Left cardiac atrium (tissue), 4 donors: Measurements from ENCODE around the gene UBE2E1. TPM values are rescaled to one million over a fixed set of nuclear protein-coding genes. Genes with fewer than 3 reads are reported as not detected.

Experiments
- ATAC-seq, 2 donors: fragments of 200-7000 bp; cut with Tn5 transposase; one replicate each; pipeline ENCODE4 v1.9.1; 2020; ENCODE audit warnings: mild to moderate bottlenecking in 2 of 2, moderate library complexity in 2 of 2
- DNase-seq: peaks from one replicate; pipeline ENCODE4 v3.0.0-alpha.2; 2020
- intact Hi-C, 2 donors: fragments of 100-400 bp; cut with DNase I; formaldehyde crosslinking; loops; one replicate each; pipeline versions ENCODE4 v1.14.1 to v1.15.1; 2022 to 2023
- total RNA-seq, 2 donors: library from RNA; stranded (reverse); fragmentation: NEBNext Ultra II Directional; extraction: Animal tissue kit (Norgen Biotek cat#: 25700); gene quantifications; one replicate each; pipeline ENCODE4 v1.2.1, GENCODE V29; 2021
- donor health status: DM: no; HTN: yes; CAD: no.
- donor health status: DM: no; HTN: yes; CAD: no; lungs with severe emphysema.
- donor health status: DM: yes; HTN: yes; CAD: no.
- donor health status: Dilated cardiomyopathy.

UBE2E1 gene
- total RNA-seq, 2 donors from 2014 or later: 51.8 to 54.7 TPM

DNA sequence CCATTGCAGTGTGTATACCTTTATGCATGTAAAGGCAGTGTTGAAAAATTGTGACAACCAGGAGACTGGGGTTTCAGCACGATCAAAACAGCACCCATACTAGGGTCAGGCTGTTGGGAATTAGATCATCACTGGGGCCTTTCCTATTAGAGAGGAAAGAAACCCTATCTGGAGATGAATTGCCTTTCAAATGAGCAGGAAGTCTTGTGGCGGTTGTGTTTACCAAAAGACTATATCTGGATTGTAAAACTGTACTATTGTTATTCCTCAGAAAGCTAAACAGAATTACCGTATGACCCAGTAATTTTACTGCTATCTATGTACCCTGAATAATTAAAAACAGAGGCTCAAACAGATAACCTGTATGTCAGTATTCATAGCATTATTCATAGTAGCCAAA is 10.1 kb downstream of the UBE2E1 start:
- DNase-seq (no peak), ATAC-seq (no peak)
- intact Hi-C loops: no loop called here

DNA sequence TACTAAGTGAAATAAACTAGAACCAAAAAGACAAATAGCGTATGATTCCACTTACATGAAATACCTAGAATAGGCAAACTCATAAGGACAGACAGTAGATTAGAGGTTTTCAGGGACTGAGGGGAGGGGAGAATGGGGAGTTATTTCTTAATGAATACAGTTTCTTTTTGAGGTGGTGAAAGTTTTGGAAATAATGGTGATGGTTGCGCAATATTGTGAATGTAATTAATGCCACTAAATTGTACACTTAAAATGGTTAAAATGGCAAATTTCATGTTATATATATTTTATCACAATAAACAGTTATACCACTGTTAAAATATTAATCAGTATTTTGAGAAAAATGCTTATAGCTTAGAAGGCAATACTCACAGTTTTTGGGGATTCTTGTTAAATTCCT is 11.0 kb downstream of the UBE2E1 start:
- DNase-seq (no peak), ATAC-seq (no peak)
- intact Hi-C loops: no loop called here

DNA sequence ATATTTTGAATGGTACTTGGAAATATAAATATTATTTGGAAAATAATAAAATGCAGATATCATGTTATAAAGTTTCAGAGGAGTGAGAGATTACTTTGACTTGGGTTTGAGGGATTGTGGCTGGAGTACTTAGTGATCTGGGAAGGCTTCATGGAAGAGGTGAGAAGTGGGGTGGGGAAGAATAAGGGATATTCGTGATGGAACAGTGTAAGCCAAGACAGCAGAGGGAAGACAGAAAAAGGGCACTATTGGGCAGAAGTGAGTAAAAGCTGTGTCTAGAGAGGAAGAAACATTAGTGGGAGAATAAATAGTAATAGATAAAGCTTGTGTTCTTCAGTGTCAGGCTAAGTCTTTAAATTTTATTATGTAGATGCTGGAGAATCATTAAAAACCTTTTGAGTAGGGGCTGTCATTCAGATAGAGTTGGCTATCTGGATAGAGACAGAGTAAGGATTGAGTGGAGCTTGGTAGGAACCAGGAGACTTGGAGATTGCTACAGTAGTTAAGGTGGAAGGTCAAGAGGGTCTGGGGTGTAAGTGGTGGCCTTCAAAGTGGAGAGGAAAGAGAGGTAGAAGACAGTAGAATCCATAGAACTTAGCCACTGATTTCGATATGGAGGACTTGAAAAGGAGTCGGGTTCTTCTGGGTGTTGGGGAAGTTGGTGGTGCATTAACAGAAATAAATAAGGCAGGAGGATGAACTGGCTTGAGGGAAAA is 11.9 kb downstream of the UBE2E1 start:
- DNase-seq: no peak
- intact Hi-C loops: no loop called here
- ATAC-seq: no peak

DNA sequence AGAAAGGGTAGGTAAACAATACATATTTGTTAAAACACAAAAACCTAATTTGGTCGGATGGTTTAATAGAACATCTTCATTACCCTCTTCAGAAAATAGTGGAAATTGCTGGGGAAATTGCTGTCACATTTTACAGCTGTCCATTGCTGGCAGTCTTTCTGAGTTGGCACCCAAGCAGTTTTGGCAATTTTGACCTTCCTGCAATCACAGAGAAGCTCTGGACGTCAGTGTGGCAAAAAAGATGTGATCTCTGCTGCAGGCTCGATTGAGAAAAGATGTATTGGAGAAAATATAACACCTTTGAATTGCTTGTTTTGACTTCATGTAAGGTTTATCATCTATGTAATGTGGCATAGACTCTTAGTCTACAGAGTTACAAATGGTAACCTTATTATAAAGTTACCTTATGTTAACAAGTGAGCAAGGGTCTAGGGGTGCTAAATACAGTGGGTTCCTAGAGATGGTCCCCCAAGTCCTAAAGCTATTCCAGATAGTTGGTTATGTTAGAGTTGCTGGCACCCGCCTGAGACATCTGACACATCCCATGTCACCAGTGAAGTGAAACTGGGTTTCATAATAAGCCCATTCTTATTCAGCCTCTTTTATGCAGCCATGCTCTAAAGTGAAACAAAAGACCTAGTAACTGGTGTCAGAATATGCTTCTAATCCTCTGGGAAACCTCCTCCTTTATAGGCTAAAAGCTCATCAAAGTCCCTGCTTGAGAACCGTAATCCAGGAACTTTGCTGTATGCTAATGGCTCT is 14.0 kb downstream of the UBE2E1 start:
- intact Hi-C loops: no loop called here
- no peak for ATAC-seq

DNA sequence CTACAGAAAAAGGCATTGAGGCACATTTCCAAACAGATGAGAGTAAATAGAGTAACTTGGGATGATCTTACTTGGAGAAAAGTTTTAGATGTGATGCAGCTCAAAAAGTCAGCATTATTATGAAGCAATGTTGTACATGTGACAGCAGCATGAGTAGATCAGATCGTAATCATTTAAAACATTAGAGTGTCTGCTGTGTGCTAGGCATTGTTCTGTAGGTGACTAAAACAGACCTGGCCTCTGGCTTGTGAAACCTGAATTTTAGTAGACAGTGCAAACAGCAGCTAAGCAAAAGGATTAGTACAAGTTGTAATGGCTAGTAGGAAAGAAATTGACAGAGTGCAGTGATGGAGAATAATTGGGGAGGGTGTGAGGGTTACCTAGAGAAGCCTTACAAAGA is 15.1 kb downstream of the UBE2E1 start:
- ATAC-seq (no peak), DNase-seq (no peak)
- intact Hi-C loops: no loop called here

More for the DNA sequence above, 14.0 kb downstream of the UBE2E1 start:
- DNase-seq: no peak

DNA sequence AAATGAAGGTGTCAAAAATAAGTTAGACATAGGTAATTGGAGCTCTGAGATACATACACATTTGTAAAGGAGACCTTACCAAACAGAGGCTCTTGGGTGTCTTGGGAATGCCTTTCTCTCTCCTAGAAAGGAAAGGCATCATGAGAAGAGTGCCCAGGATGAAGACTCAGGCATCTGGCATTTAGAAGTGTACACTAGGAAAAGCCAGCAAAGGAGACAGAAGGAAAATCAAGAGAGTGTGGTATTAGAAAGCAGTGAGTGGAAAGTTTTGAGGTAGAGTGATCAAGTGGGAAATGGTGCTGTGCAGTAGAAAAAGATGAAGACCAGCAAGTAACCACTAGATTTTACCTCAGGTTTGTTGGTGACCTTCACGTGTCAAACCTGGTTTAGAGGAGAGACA is 16.1 kb downstream of the UBE2E1 start:
- ATAC-seq (no peak), DNase-seq (no peak)
- intact Hi-C loops: no loop called here

DNA sequence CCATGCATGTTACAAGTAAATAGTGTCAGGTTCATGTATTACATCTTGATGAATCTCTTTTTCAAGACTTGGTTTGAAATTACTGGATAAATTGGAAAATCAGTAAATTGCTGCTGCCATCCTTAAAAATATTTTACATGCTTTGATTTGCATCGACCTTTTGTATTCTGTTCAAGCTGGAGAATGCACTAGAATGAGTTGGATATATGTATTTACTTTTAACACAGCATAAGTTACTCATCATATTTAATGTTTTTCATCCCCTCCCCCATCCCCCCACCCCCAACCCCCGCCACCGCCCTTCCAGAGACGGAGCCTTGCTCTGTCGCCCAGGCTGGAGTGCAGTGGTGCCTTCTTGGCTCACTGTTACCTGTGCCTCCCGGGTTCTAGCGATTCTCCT is 16.8 kb downstream of the UBE2E1 start:
- intact Hi-C loops: no loop called here
- no peak for DNase-seq
- ATAC-seq: no peak

DNA sequence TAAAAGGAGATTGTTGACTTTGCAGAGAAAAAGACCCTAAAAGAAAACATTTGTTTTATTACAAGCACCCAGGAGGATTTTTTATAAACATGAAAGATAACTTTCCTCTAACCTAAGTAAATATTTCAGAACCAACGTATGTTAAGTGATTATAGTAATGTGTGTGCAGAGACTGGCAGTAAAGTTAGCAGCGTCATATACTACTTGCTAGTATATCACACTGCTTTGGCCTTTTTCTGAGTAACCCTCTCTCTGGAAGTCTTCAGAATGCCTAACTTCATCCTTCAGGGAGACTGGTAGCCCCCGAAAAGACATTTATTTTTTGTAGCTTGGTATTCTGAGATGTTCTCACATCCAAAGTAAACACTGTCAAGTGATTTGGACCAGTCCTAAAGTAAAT is 17.9 kb downstream of the UBE2E1 start:
- intact Hi-C loops: no loop called here
- DNase-seq (no peak), ATAC-seq (no peak)

DNA sequence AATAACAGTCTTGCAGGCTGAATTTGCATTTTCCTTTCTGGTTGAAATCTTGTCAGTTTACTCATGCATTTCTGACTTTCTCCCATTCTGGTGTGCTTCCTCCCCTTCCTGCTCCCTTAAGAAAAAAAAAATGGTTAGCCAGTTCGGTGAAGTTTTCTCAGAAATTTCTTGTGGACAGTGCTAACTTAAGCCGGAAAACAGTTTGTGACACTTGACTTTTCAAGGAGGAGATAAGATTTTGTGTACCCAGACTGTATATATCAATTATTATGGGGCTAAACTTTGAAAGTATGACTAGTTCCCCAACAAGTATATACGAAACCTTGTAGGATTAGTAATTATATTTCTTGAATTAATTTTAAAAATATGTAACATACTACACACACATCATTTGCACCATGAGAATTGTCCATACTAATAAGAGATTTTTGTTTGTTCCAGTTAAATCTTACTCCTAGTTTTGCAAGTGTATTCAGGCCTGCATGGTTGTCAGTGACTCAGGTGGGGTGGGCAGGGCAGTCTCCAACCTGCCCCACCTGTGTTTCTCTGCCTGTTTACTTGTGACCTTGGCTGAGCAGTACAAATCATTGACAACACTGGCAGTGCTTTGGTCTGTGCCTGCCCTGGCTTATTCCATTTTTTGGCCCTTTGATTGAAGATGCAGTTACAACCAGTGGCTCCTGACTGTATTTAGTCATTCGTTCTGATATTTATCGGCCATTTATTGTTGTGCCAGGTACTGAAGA is 19.1 kb downstream of the UBE2E1 start:
- ATAC-seq (no peak), DNase-seq (no peak)

DNA sequence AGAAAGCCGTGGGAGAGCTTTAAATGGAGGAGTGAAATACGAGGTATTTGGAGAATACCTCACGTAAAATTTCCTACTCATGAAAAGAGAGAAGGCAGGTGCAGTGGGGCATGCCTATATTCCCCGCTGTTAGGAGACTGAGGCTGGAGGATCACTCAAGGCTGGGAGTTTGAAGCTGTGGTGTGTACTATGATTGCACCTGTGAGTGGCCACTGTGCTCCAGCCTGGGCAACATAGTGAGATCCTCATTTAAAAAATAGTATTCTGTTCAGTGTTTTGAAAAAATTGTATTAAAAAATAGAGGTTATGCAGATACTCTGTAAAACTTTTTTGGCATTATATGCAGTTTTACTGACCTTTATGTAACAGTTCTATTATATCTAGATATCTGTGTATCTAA is 20.0 kb downstream of the UBE2E1 start:
- intact Hi-C loops: no loop called here
- ATAC-seq (no peak), DNase-seq (no peak)

More for the DNA sequence above, 19.1 kb downstream of the UBE2E1 start:
- intact Hi-C loops: no loop called here

DNA sequence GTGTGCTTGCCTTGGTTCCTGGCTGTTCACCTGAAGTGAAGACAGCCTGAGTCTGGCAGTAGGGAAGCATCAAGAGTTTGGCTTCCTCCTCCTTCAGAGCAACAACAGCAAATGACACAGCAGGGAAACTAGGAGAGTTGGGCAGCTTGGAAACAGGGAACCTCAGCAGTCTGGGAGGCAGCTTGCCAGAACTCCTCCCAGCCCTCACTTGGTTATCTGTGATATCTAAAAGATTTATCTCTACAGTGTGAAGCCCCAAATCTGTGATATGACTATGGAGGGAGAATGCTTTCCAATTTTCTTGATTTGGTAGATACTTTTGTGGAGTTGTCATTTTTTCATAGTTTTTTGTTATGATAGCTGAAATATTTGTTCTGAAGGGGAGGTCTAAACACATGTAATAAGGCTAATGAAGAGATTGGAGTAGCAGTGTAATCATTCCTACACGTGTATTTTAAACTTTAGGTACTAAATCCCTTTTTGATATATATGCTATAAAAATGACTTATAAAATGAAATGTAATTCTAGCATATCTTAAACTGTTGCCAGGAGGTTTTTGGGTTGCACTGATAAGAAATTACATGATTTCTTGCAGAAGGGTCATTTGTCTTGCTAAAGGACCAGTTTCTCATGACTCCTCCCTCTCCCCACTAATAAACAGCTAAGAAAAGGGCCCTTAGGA is 20.8 kb downstream of the UBE2E1 start:
- no peak for DNase-seq
- ATAC-seq: peak in 1 of 2 donors; percentile 56
- intact Hi-C loops: no loop called here

DNA sequence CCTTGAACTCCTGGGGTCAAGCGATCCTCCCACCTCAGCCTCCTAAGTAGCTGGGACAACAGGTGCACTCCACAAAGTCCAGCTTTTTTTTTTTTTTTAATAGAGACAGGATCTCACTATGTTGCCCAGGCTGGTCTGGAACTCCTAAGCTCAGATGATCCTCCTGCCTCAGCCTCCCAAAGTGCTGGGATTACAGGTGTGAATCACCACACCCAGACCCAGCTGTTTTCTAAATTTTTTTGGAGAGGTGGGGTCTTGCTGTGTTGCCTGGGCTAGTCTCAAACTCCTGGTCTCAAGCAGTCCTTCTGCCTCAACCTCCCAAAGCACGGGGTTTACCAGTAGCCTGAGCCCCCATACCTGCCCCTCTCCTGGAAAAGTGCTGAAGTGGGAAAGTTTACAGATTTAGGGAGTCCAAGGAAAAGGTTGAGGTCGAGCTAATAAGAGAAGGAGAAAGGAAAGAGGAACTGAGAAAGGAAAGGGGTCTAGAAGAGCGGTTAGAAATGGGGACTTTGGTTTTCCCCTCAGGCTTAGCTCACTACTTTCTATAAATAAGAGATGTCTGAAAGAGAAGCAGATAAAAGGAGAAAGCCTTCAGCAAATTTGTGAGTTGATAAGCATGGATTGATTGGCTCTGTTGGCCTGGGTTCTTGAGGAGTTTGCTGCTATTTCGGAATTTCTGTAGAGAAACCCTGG is 23.6 kb downstream of the UBE2E1 start:
- no peak for DNase-seq
- ATAC-seq: no peak
- intact Hi-C loops: no loop called here

DNA sequence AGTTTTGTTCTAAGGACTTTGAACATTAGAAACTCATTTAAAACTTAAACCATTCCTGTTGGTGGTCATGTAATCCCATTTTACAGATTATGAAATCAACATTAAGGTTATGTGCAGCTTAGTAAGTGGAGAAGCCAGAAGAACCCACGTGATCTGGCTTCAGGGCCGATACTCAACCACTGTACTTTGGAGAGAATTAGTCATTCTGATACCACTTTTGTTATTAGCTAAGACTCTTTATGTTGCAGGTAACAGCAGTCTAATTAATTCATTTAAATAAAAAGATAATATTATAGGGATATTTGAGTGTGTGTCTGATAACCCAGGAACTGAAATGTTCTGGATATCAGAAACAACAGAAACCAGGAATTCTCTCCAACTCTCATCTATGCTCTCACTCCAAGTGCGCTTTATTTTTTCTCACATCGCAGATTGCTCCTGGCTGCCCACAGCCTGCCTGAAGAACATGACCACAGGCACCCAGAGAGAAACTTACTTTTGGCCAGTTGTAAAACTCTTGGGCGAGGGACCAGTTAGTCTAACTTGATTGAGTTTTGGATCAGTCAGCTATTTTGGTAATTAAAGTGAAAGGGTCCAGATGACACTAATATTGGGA is 25.2 kb downstream of the UBE2E1 start:
- DNase-seq: no peak
- no peak for ATAC-seq
- intact Hi-C loops: no loop called here

DNA sequence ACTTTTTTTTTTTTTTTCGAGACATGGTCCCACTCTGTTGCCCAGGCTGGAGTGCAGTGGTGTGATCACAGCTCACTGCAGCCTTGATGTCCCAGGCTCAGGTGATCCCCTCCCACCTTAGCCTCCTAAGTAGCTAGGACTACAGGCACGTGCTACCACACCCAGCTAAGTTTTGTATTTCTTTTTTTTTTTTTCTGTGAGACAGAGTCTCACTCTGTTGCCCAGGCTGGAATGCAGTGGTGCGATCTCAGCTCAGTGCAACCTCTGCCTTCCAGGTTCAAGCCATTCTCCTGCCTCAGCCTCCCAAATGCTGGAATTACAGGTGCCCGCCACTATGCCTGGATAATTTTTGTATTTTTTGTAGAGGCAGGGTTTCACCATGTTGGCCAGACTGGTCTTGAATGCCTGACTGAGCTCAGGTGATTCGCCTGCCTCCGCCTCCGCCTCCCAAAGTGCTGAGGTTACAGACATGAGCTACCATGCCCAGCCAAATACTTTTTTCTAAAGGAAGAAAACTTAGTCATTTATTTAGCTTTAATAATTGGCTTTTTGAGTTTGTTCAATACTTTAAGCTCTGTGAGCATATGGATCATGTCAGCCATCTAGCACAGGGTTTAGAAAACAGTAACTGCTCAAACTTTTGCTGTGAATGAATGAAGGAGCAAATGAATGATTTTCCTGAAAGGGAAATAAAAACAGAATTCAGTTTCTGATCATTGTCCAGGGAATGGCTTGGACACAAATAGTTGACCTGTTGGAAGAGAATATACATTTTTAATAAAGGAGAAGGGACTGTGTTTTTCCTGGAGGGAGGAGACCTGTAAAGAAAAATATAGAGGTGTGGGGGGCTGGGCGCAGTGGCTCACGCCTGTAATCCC is 26.0 kb downstream of the UBE2E1 start:
- intact Hi-C loops: no loop called here
- ATAC-seq: no peak
- DNase-seq: no peak

DNA sequence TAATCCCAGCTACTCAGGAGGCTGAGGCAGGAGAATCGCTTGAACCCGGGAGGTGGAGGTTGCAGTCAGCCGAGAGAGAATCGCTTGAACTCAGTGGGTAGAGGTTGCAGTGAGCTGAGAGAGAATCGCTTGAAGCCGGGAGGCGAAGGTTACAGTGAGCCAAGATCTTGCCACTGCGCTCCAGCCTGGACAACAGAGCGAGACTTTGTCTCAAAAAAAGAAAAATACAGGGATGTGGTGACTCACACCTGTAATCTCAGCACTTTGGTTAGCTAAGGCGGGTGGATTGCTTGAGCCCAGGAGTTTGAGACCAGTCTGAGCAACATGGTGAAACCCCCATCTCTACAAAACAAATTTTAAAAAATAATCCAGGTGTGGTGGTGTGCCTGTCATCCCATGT is 26.8 kb downstream of the UBE2E1 start:
- intact Hi-C loops: no loop called here
- DNase-seq (no peak), ATAC-seq (no peak)

DNA sequence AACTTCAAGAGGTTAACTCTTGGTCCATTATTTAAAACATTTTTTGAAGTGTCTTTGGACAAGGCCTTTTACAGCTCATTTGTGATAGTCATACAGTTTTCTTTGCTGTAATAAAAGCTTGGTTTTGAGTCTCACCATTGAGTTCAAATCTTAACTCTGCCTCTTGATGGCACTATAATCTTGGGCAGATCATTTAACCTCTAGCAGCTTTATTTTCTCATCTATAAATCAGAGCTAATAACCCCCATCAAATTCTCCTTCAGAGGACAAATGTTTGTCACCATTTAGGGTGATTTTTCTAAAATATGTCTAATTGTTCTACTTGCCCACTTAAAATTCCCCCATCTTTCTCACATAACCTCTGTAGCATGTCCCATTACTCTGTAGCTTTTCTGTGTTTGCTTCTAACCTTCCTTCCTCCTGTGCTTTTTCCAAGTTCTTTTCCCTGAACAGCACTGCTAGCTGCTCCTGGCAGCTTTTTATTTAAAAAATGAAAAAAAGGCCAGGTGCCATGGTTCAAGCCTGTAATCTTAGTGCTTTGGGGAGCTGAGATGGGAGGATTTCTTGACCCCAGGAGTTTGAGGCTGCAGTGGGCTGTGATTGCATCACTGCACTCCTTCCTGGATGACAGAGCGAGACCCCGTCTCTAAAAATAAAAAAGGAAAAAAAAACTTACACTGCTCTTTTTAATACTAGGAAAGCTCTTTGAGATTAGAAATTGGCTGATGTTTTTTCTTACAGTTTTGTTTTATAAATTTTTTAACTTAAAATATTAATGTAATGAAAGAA is 28.5 kb downstream of the UBE2E1 start:
- ATAC-seq (no peak), DNase-seq (no peak)
- intact Hi-C loops: no loop called here

DNA sequence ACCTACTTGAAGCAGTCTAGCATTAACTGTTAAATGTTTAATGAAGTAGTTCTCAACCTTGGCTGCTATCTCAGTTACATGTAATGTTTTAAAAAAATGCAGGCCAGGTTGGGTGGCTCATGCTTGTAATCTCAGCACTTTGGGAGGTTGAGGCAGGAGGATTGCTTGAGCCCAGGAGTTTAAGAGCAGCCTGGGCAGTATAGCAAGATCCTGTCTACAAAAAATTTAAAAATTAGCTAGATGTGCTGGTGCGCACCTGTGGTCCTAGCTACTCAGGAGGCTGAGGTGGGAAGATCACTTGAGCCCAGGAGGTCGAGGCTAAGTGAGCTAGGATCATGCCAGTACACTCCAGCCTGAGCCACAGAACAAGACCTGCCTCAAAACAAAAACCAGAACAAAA is 29.3 kb downstream of the UBE2E1 start:
- DNase-seq (no peak), ATAC-seq (no peak)
- intact Hi-C loops: no loop called here
